ENCODE results near the gene HACD1. TPM values are rescaled to one million over a fixed set of nuclear protein-coding genes. Genes with fewer than 3 reads are reported as not detected.
A peak's percentile ranks its signal among the peaks of the same experiment; 100 is the strongest.

HACD1 gene
- total RNA-seq, 2 donors from 2014 or later: 101 to 143 TPM

GRCh38 chr10:17651896-17652295 lies 34.7 kb upstream of the HACD1 start:
- TF ChIP-seq, protein P1, sequence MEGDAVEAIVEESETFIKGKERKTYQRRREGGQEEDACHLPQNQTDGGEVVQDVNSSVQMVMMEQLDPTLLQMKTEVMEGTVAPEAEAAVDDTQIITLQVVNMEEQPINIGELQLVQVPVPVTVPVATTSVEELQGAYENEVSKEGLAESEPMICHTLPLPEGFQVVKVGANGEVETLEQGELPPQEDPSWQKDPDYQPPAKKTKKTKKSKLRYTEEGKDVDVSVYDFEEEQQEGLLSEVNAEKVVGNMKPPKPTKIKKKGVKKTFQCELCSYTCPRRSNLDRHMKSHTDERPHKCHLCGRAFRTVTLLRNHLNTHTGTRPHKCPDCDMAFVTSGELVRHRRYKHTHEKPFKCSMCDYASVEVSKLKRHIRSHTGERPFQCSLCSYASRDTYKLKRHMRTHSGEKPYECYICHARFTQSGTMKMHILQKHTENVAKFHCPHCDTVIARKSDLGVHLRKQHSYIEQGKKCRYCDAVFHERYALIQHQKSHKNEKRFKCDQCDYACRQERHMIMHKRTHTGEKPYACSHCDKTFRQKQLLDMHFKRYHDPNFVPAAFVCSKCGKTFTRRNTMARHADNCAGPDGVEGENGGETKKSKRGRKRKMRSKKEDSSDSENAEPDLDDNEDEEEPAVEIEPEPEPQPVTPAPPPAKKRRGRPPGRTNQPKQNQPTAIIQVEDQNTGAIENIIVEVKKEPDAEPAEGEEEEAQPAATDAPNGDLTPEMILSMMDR (IDR thresholded peaks at IDR 0.05): no peak
- no peak overlapping the region for H3K4me3 ChIP-seq
- no peak for DNase-seq (ENCODE audit: low spot score)
- H3K9me3 ChIP-seq: no peaks in the 10 kb centered on the region
- no peaks in the 10 kb centered on the region for H3K36me3 ChIP-seq
- H3K27ac ChIP-seq: peak overlapping the region in 1 of 2 donors; percentile 17
- peaks cover 0 to 4% of the 10 kb centered on the region in 2 donors for H3K27me3 ChIP-seq
- peaks cover 0 to 57% of the 10 kb centered on the region in 2 donors for H3K4me1 ChIP-seq

DNA sequence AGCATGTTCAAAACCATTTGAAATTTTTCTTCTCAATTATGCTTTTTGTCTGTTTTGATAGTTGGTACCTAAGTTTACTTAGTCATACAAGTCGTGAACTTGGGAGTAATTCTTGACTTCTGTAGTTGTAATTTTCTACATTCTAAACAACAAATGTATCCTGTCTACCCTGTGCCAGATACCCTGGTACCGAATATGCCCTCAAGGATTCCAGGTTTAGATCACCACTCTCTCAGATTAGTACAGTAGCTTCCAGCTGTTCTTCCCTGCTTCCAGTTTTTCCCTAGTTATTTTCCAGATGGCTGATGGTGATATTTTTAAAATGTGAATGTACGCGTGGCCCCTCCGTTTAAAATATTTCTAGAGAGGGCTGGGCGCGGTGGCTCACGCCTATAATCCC lies 33.2 kb upstream of the HACD1 start:
- H3K4me3 ChIP-seq: no peak overlapping the region
- H3K27me3 ChIP-seq: peaks cover 0 to 4% of the 10 kb centered on the region in 2 donors
- TF ChIP-seq, protein P1 (IDR thresholded peaks at IDR 0.05): no peak
- DNase-seq (ENCODE audit: low spot score): no peak
- H3K9me3 ChIP-seq: no peaks in the 10 kb centered on the region
- H3K36me3 ChIP-seq: no peaks in the 10 kb centered on the region
- peaks cover 0 to 65% of the 10 kb centered on the region in 2 donors for H3K4me1 ChIP-seq
- peak overlapping the region; percentile 25 to 30 for H3K27ac ChIP-seq

DNA sequence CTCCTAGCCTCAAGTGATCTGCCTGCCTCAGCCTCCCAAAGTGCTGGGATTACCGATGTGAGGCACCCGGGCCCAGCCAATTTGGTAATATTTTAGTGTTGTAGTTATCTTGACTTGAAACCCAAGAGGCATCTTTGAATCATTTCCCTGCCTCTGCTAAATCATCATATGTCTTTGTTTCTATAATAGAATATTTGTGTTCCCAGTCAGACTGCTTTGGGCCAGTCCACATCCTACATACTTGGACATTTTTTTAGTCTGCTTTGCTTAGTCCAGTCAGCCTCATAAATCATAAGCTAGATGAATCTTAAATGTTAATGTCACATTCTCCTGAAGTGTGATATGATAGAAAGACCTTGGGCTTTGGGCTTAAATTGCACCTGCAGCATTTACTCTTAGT lies 32.7 kb upstream of the HACD1 start:
- Histone ChIP-seq H3K4me1 (peaks cover 0 to 66% of the 10 kb centered on the region in 2 donors), H3K27me3 (peaks cover 0 to 4% of the 10 kb centered on the region in 2 donors), H3K27ac (peak overlapping the region; percentile 25 to 30), H3K4me3 (no peak overlapping the region), H3K9me3 (no peaks in the 10 kb centered on the region), H3K36me3 (no peaks in the 10 kb centered on the region)
- DNase-seq (ENCODE audit: low spot score): no peak
- TF ChIP-seq, protein P1 (IDR thresholded peaks at IDR 0.05): no peak

GRCh38 chr10:17649052-17649451 lies 31.9 kb upstream of the HACD1 start:
- no peak for DNase-seq (ENCODE audit: low spot score)
- peaks cover 0 to 4% of the 10 kb centered on the region in 2 donors for H3K27me3 ChIP-seq
- no peaks in the 10 kb centered on the region for H3K9me3 ChIP-seq
- no peak overlapping the region for H3K4me3 ChIP-seq
- no peaks in the 10 kb centered on the region for H3K36me3 ChIP-seq
- H3K27ac ChIP-seq: peak overlapping the region in 1 of 2 donors; percentile 96
- peaks cover 0 to 66% of the 10 kb centered on the region in 2 donors for H3K4me1 ChIP-seq
- TF ChIP-seq, protein P1 (IDR thresholded peaks at IDR 0.05): no peak

DNA sequence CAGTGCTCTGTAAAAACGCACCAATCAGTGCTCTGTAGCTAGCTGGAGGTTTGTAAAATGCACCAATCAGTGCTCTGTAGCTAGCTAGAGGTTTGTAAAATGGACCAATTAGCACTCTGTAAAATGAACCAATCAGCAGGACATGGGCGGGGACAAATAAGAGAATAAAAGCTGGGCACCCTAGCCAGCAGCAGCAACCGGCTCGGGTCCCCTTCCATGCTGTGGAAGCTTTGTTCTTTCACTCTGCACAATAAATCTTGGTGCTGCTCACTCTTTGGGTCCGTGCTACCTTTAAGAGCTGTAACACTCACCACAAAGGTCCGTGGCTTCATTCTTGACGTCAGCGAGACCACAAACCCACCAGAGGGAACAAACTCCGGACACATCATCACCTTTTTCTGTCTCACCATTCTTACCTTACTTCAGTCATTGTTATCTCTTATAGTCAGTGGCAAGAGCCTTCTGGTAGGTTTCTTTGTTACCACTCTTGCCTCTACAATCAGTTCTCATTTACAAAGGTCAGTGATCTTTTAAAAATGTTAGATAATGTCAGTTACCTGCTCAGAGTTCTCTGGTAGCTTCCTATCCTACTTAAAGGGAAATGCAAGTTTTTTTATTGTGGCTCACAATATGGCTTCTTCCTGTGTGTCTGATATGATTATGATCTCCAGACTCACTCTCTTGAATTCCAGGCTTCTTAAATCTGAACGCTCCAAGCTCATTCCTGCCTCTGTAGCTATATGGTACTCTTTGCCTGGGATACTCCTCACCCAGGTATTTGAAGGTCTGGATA lies 31.3 kb upstream of the HACD1 start:
- Histone ChIP-seq H3K4me3 (no peak overlapping the region), H3K27me3 (peaks cover 0 to 4% of the 10 kb centered on the region in 2 donors), H3K9me3 (no peaks in the 10 kb centered on the region), H3K4me1 (peaks cover 0 to 66% of the 10 kb centered on the region in 2 donors), H3K27ac (peak overlapping the region in 1 of 2 donors; percentile 96), H3K36me3 (no peaks in the 10 kb centered on the region)
- DNase-seq (ENCODE audit: low spot score): no peak
- TF ChIP-seq, protein P1 (IDR thresholded peaks at IDR 0.05): no peak

Data from right atrium auricular region (tissue), 2 donors.